SKM-1 (cell line): Measurements from ENCODE around the gene NTN1.
A peak's percentile ranks its signal among the peaks of the same experiment; 100 is the strongest.

Source experiments
- DNase-seq: peaks from one replicate; lab custom pipeline; 2025; ENCODE audit not compliant: unreplicated experiment; lab: John Stamatoyannopoulos, UW

NTN1 gene

GRCh38 chr17:9229160-9229825 lies 208.0 kb downstream of the NTN1 start:
- DNase-seq: no peak

DNA sequence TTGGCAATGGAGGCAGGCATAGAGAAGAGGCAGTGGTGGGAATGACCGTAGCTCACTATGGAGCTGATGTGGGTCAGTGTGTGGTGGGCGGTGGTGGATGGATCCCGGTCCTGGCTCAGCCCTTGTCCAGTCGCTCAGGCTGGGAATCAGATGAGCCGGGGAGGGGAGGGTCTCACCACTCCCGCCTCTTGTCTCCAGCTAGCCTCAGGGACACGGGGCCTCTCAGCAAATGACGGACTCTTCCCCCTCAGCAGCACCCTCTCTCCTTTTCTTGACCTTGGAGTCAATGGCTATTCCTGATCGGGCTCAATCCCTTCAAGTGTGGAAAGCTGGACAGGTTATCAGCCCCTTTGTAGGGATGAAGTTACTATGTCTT lies 208.5 kb downstream of the NTN1 start:
- DNase-seq: no peak

DNA sequence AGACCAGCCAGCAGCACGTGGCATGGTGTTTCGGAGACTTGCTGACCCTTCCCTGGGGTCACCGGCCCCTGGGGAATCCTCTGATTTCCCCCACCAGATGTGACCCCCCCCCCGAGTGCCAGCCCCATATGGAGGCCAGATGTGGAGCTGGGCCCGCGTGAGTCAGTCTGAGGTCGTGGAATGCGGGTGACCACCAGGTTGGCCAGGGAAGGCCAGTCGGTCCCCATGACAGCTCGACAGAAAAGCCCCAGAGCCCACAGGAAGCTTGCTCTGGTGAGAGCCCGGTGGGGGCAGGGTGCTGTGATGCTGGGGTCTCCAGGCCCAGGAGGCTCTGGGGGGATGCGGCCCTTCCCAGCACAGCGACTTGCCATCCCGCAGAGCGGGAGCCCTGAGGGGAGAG lies 209.0 kb downstream of the NTN1 start:
- DNase-seq: no peak

GRCh38 chr17:9230861-9231260 lies 209.6 kb downstream of the NTN1 start:
- no peak for DNase-seq

- no peak for DNase-seq
Measured at GRCh38 chr17:9231449-9232154, 210.3 kb downstream of the NTN1 start.

- no peak for DNase-seq
Measured at GRCh38 chr17:9232155-9232475, 210.8 kb downstream of the NTN1 start.

DNA sequence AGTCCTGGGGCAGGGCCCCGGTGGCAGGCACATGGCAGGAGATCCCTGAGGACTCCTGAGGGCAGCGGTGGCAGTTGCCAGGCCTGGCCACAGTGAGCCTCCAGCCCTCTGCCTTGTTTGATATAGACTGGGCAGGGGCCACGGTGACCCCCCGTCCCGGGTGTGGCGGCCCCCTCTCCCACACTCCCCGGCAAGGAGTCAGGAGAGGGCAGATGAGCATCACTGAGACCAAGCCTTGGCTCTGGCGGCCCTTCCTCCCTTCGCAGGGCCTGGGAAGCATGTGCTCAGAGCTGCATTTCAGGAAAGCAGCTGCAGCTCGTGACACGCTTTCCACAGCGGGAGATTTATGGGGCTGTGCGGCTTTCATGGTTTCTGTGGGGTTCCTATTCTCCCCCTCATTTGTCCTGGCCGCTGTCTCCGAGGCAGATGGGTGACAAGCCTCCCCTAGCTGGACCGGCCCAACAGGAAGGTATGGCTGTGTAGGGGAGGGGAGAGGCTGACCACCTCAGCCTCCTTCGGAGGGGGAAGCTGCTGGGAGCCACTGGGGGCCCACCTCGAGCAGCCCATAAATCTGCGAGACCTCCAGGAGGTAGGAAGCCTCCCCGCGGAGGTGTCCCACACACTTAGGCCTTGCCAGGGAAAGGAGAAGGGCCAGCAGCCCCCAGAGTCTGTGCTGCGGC lies 211.4 kb downstream of the NTN1 start:
- no peak for DNase-seq

- no peak for DNase-seq
Measured at GRCh38 chr17:9233271-9233599, 211.9 kb downstream of the NTN1 start.

DNA sequence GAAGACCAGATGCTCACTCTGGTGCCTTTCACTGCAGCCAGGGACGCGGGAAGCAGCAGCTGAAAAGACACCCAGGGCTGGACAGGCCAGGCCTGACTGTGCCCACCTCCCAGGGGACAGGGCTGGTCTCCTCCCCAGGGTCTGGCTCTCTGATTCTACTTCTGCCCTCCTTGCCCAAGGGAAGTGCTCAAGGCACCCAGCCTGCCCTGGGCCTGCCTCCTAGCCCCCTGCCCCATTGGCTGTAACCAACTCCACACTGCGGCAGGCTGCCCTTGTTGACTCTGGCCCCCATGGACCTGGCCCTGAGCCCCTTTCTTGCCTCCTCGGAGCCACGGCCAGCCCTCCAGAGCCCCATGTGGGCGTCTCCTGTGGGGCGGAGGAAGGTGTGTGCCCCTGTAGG lies 212.5 kb downstream of the NTN1 start:
- DNase-seq: no peak

GRCh38 chr17:9234389-9234945 lies 213.2 kb downstream of the NTN1 start:
- DNase-seq: no peak

- DNase-seq: no peak
Measured at GRCh38 chr17:9235346-9235745, 214.0 kb downstream of the NTN1 start.

DNA sequence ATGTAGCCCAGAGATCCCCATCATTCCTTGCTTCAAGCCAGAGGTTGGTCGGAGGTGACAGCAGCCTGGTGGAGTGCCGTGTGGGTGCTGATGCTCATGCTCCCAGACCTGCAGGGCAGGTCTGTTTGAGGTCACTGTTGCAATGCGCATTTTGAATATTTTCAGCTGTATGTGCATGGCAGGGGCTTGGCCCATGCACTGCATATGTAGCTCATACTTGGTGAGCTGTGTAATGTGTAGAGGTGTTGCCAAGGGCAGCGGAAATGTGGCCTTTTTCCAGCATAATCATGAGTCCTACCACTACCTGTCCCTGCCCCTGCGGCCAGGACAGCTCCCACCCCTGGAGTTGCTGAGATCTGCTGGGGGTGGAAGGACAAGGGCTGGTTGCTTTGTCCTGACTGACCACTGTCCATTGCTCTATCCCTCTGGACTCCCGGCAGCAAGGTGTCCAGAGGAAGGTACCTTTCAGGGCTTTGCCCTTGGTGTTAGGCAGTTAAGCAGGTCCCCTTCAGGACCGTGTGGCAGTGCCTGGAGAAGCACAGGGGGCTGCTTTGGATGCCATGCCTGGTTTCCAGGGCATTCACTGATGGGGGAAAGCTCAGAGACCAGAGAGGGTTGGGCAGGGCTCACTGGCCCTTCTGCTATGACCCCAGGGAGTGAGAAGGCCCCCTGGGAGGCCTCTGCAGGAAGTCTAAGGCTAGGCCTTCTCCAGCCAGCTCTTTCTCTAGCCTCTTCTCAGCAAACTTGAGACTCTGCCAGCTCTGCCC lies 215.2 kb downstream of the NTN1 start:
- DNase-seq: no peak

DNA sequence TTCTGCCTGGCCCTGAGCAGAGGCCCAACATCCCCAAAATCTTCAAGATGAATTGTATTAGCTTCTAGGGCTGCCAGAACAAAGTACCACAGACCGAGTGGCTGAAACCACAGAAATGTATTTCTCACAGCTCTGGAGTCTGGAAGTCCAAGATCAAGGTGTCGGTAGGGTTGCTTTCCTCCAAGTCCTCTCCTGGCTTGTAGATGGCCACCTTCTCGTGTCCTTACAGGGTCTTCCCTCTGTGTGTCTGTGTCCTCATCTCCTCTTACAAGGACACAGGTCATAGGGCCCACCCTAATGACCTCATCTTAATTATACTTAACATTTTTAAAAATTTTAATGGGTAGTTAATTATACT lies 215.7 kb downstream of the NTN1 start:
- no peak for DNase-seq

- DNase-seq: no peak
Measured at GRCh38 chr17:9237661-9238301, 216.5 kb downstream of the NTN1 start.

- no peak for DNase-seq
Measured at GRCh38 chr17:9238340-9239245, 217.3 kb downstream of the NTN1 start.

DNA sequence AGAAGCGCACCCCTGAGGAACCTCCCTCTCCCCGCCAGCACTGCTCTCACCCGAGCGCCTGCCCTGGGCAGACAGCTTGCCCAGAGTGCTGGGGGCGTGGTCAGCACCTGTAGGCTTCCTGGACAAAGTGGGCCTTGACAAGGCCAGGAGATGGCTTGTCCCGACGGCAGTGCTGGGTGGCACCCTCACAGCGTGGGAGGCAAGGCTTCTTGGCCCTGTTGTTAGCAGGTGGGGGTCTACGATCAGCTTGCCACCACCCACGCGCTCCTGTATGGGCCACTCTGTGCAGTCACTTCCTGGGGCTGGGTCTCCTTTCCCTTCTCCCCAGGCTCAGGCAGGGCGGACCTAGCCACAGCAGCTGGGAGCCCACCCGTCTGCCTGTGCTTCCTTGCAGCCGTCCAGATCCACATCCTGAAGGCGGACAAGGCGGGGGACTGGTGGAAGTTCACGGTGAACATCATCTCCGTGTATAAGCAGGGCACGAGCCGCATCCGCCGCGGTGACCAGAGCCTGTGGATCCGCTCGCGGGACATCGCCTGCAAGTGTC lies 218.0 kb downstream of the NTN1 start:
- DNase-seq: no peak

GRCh38 chr17:9239793-9240658 lies 218.7 kb downstream of the NTN1 start:
- peak; percentile 2 for DNase-seq

DNA sequence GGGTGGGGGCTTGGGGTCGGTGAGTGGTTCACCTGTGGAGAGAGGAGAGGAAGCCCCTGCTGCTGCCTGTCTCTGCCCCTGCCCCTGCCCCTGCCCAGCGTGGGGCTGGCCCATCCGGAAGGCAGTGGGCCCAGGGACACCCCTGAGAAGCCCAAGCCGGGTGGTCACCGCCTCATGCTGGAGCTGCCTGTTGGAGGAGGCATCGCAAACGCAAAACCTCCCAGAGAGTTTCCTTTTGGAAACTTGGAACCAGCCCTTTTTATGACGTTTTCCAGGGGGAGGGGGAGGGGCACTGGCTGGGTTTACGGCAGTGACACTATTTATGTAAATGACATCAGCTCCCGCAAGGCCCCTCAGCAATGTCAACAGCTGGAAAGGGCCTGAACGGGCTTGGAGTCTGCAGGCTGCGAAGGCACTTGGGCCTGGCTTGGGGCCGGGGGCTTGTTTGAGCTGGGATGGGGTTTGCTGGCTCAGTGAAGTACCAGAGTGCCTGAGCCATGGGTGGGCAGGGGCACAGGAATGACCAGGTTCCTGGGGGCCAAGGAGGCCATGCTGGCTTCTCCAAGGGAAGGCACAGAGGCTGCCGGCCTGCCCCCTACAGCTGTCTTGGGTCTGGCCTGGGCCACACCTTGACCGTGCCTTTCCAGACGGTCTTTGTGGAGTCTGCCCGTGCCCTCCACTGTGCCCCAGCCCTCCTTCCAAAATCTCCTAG lies 219.5 kb downstream of the NTN1 start:
- DNase-seq: no peak
